CD14-positive monocyte (primary cell): ENCODE results near the gene R3HDM1. TPM values are rescaled to one million over a fixed set of nuclear protein-coding genes. Genes with fewer than 3 reads are reported as not detected.

Source experiments
- DNase-seq, 3 donors: peaks; one replicate each; pipeline ENCODE4 v3.0.0-alpha.2; 2011 to 2022
- H2AFZ ChIP-seq: 2 replicates; pipeline ENCODE4 v1.6.0; 2012; ENCODE audit warnings: mild to moderate bottlenecking, low read depth, low read length, inconsistent platforms; ENCODE audit not compliant: insufficient read depth, poor library complexity, severe bottlenecking
- H3K27ac ChIP-seq, 2 donors: 1 replicate in 1 of 2; 2 replicates in 1 of 2; pipeline ENCODE4 v1.5.1; 2012 to 2013; ENCODE audit warnings: low read length in 2 of 2, control low read depth in 1 of 2, inconsistent platforms in 1 of 2, low read depth in 1 of 2, mild to moderate bottlenecking in 1 of 2
- H3K27me3 ChIP-seq, 2 donors: one replicate each; pipeline versions ENCODE4 v1.6.0 to v1.6.1; 2011 to 2013; ENCODE audit warnings: low read length in 2 of 2; ENCODE audit not compliant: control insufficient read depth in 2 of 2, insufficient read depth in 2 of 2
- H3K36me3 ChIP-seq, 2 donors: replicated peaks in 1 of 2; 1 replicate in 1 of 2; 2 replicates in 1 of 2; pipeline versions ENCODE4 v1.5.1 to v1.6.1; 2012 to 2013; ENCODE audit warnings: low read length in 2 of 2, control low read depth in 1 of 2, inconsistent platforms in 1 of 2, mild to moderate bottlenecking in 1 of 2; ENCODE audit not compliant: insufficient read depth in 2 of 2, control insufficient read depth in 1 of 2
- H3K4me1 ChIP-seq, 2 donors: 1 replicate in 1 of 2; 2 replicates in 1 of 2; pipeline versions ENCODE4 v1.5.1 to v1.6.1; 2012 to 2013; ENCODE audit warnings: low read length in 2 of 2, control low read depth in 1 of 2, inconsistent platforms in 1 of 2, mild to moderate bottlenecking in 1 of 2, moderate library complexity in 1 of 2; ENCODE audit not compliant: insufficient read depth in 2 of 2, control insufficient read depth in 1 of 2
- H3K4me2 ChIP-seq: replicated peaks from 2 replicates; pipeline ENCODE3; 2012; ENCODE audit warnings: low read length, moderate library complexity, mild to moderate bottlenecking; ENCODE audit not compliant: poor library complexity, severe bottlenecking; ENCODE audit errors: extremely low read depth
- H3K4me3 ChIP-seq, 3 experiments: fragments of 200-600 bp in 1 of 3; sonication (generic) in 1 of 3; replicated peaks in 1 of 3; 1 replicate in 2 of 3; 2 replicates in 1 of 3; pipeline ENCODE4 v1.5.1; 2011 to 2013; ENCODE audit warnings: low read length in 3 of 3, mild to moderate bottlenecking in 3 of 3, control low read depth in 2 of 3, low read depth in 2 of 3, inconsistent platforms in 1 of 3, moderate library complexity in 1 of 3
- H3K79me2 ChIP-seq: 2 replicates; pipeline ENCODE4 v1.6.0; 2012; ENCODE audit warnings: mild to moderate bottlenecking, control low read depth, inconsistent platforms, low read length, moderate library complexity; ENCODE audit not compliant: insufficient read depth
- H3K9ac ChIP-seq: 2 replicates; pipeline ENCODE4 v1.6.0; 2017; ENCODE audit warnings: low read length, mild to moderate bottlenecking; ENCODE audit not compliant: insufficient read depth, poor library complexity, severe bottlenecking
- H3K9me3 ChIP-seq, 2 donors: replicated peaks in 1 of 2; 1 replicate in 1 of 2; 2 replicates in 1 of 2; pipeline versions ENCODE4 v1.5.1 to v1.6.1; 2012 to 2013; ENCODE audit warnings: low read length in 2 of 2, control low read depth in 1 of 2; ENCODE audit not compliant: control insufficient read depth in 1 of 2, insufficient read depth in 1 of 2
- H4K20me1 ChIP-seq: 2 replicates; pipeline ENCODE4 v1.6.0; 2012; ENCODE audit warnings: mild to moderate bottlenecking, low read length, control low read depth, moderate library complexity; ENCODE audit not compliant: insufficient read depth
- H3K27ac Mint-ChIP-seq, 7 donors: one replicate each; pipeline ENCODE4 v1.8.0; 2020; ENCODE audit warnings: mild to moderate bottlenecking in 7 of 7, mixed read lengths in 7 of 7, moderate library complexity in 6 of 7, inconsistent platforms in 2 of 7
- H3K27me3 Mint-ChIP-seq, 3 donors: one replicate each; pipeline ENCODE4 v1.8.0; 2021 to 2022; ENCODE audit warnings: low read depth in 3 of 3, mild to moderate bottlenecking in 3 of 3, mixed read lengths in 3 of 3, moderate library complexity in 3 of 3, inconsistent platforms in 1 of 3
- H3K36me3 Mint-ChIP-seq, 2 donors: one replicate each; pipeline ENCODE4 v1.8.0; 2020; ENCODE audit warnings: mixed read lengths in 2 of 2, inconsistent platforms in 1 of 2, mild to moderate bottlenecking in 1 of 2
- H3K4me1 Mint-ChIP-seq: one replicate; pipeline ENCODE4 v1.8.0; 2020; ENCODE audit warnings: mild to moderate bottlenecking, mixed read lengths
- H3K4me3 Mint-ChIP-seq, 2 donors: one replicate each; pipeline ENCODE4 v1.8.0; 2020; ENCODE audit warnings: mild to moderate bottlenecking in 2 of 2, mixed read lengths in 2 of 2, moderate library complexity in 1 of 2
- H3K9me3 Mint-ChIP-seq, 7 donors: one replicate each; pipeline ENCODE4 v1.8.0; 2020 to 2022; ENCODE audit warnings: mixed read lengths in 7 of 7, mild to moderate bottlenecking in 6 of 7, moderate library complexity in 6 of 7, inconsistent platforms in 2 of 7
- CTCF ChIP-seq: fragments of 200-600 bp; IDR thresholded peaks from one replicate; pipeline ENCODE4 v1.8.0; 2022; ENCODE audit warnings: antibody characterized with exemption, mild to moderate bottlenecking
- WGBS: methylation state at CpG from one replicate; pipeline ENCODE4 v1.1.5; 2013; ENCODE audit warnings: missing lambda C conversion rate; ENCODE audit not compliant: insufficient coverage; 5-methylcytosine and 5-hydroxymethylcytosine counted together
- intact Hi-C, 2 donors: fragments of 100-400 bp; cut with micrococcal nuclease; formaldehyde crosslinking; loops; one replicate each; pipeline versions ENCODE4 v1.15.0 to v1.15.1; 2023
- polyA plus RNA-seq, 3 donors: library from polyadenylated mRNA; depleted of rRNA in 1 of 3; unstranded in 2 of 3; stranded (reverse) in 1 of 3; fragments of 300-500 nt in 2 of 3; fragments of >200 nt in 1 of 3; fragmentation: Illumina TruSeq in 2 of 3; gene quantifications; 1 replicate in 2 of 3; 2 replicates in 1 of 3; pipeline ENCODE4 v1.2.3, GENCODE V29; 2012 to 2021

Gene R3HDM1
- polyA plus RNA-seq, 3 donors = 5.4 to 24.5 (median 13.1) TPM

GRCh38 chr2:135607561-135607960 lies 76.3 kb downstream of the R3HDM1 start:
- DNase-seq = no peak
- Mint-ChIP-seq H3K9me3 (no peaks in the 10 kb centered on the region), H3K27ac (no peak overlapping the region), H3K4me1 (no peaks in the 10 kb centered on the region), H3K36me3 (peaks cover 38 to 54% of the 10 kb centered on the region in 2 donors), H3K4me3 (no peak overlapping the region), H3K27me3 (no peaks in the 10 kb centered on the region)
- Histone ChIP-seq H3K4me1 (no peaks in the 10 kb centered on the region), H3K4me2 (no peak overlapping the region), H3K27ac (no peak overlapping the region), H3K4me3 (no peak overlapping the region), H3K36me3 (peaks cover 30 to 45% of the 10 kb centered on the region in 2 donors), H3K27me3 (no peaks in the 10 kb centered on the region), H4K20me1 (no peaks in the 10 kb centered on the region), H3K9me3 (no peaks in the 10 kb centered on the region), H2AFZ (no peak overlapping the region), H3K79me2 (no peaks in the 10 kb centered on the region), H3K9ac (no peak overlapping the region)
- TF ChIP-seq CTCF = no peak
- WGBS = no CpG with 5 or more reads among the region's 2 CpGs
- intact Hi-C loops = no loop called here

- DNase-seq = no peak
- Histone ChIP-seq H3K9me3 (no peaks in the 10 kb centered on the region), H3K27ac (no peak overlapping the region), H3K79me2 (no peaks in the 10 kb centered on the region), H3K27me3 (no peaks in the 10 kb centered on the region), H2AFZ (no peak overlapping the region), H3K4me1 (no peaks in the 10 kb centered on the region), H3K9ac (no peak overlapping the region), H3K4me3 (no peak overlapping the region), H3K36me3 (peaks cover 11 to 14% of the 10 kb centered on the region in 2 donors), H3K4me2 (no peak overlapping the region), H4K20me1 (no peaks in the 10 kb centered on the region)
- H3K27me3 Mint-ChIP-seq = no peaks in the 10 kb centered on the region
- no peak for TF ChIP-seq CTCF
- no peak overlapping the region for H3K27ac Mint-ChIP-seq
- no CpG with 5 or more reads among the region's 2 CpGs for WGBS
- intact Hi-C loops = no loop called here
- H3K4me3 Mint-ChIP-seq = no peak overlapping the region
- peaks cover 0 to 3% (median 0%) of the 10 kb centered on the region in 7 donors for H3K9me3 Mint-ChIP-seq
- H3K36me3 Mint-ChIP-seq = peaks cover 19 to 22% of the 10 kb centered on the region in 2 donors
- no peaks in the 10 kb centered on the region for H3K4me1 Mint-ChIP-seq
These were observed 81.0 kb downstream of the R3HDM1 start for GRCh38 chr2:135612319-135612718.
